Peyer's patch (tissue), 4 donors: ENCODE data around the gene PNPLA3. TPM values are rescaled to one million over a fixed set of nuclear protein-coding genes. Genes with fewer than 3 reads are reported as not detected.

Experiments used
- DNase-seq, 3 donors: peaks; one replicate each; pipeline ENCODE4 v3.0.0-alpha.2; 2017 to 2019
- H3K27ac ChIP-seq, 4 donors: fragments of 200-600 bp; sonication (generic); one replicate each; pipeline ENCODE4 v1.5.1; 2016 to 2019
- H3K27me3 ChIP-seq, 2 donors: fragments of 200-600 bp; sonication (generic); one replicate each; pipeline ENCODE4 v1.5.1; 2019
- H3K36me3 ChIP-seq, 3 donors: fragments of 200-600 bp; sonication (generic); one replicate each; pipeline ENCODE4 v1.5.1; 2016 to 2019
- H3K4me1 ChIP-seq, 4 donors: fragments of 200-600 bp; sonication (generic); one replicate each; pipeline ENCODE4 v1.5.1; 2016 to 2019
- H3K4me3 ChIP-seq, 4 donors: fragments of 200-600 bp; sonication (generic); 1 replicate in 3 of 4; 2 replicates in 1 of 4; pipeline ENCODE4 v1.5.1; 2016 to 2019; ENCODE audit warnings: mild to moderate bottlenecking in 1 of 4
- H3K9me3 ChIP-seq, 4 donors: fragments of 200-600 bp; sonication (generic); one replicate each; pipeline ENCODE4 v1.5.1; 2016 to 2019; ENCODE audit warnings: mild to moderate bottlenecking in 1 of 4
- POLR2A ChIP-seq, 2 donors: fragments of 450-650 bp; IDR thresholded peaks; one replicate each; pipeline ENCODE4 v1.5.1; 2017; ENCODE audit warnings: antibody characterized with exemption in 2 of 2, mild to moderate bottlenecking in 2 of 2, moderate library complexity in 2 of 2
- total RNA-seq, 4 donors: library from RNA; depleted of rRNA; stranded (reverse); fragments of >200 nt; gene quantifications; one replicate each; pipeline ENCODE4 v1.1.0, GENCODE V29; 2016
- TF ChIP-seq, protein P1 (sequence below), 6 experiments: fragments of 450-650 bp in 4 of 6; fragments of 200-600 bp in 2 of 6; sonication (generic) in 1 of 6; IDR thresholded peaks; one replicate each; pipeline ENCODE4 v1.5.1; 2017 to 2019; ENCODE audit warnings: antibody characterized with exemption in 6 of 6, mild to moderate bottlenecking in 3 of 6, moderate library complexity in 1 of 6

PNPLA3 gene
- total RNA-seq, 4 donors from 2014 or later = 0.80 to 6.6 (median 2.5) TPM

DNA sequence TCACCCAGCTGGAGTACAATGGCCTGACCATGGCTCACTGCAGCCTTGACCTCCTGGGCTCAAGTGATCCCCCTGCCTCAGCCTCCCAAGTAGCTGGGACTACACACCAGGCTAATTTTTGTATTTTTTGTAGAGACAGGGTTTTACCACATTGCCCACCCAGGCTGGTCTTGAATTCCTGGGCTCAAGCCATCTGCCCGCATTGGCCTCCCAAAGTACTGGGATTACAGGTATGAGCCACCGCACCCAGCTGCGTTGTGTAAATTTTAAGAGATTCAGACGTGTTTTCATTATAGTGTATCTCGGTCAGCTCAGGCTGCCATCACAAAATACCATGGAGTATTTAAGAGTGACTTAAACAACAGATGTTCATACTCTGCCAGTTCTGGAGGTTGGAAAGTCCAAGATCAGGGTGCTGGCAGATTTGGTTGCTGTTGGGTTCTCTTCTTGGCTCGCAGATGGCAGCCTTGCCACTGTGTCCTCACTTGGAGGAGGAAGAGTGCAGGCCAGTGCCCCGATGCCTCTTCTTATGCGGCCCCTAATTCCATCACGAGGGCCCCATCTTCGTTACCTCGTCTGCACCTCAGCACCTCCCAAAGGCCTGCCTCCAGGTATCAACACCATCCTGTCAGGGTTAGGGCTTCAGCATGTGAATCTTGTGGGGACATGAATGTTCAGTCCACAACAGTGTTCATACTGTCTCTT lies 67.9 kb downstream of the PNPLA3 start:
- H3K27me3 ChIP-seq = no peaks in the 10 kb centered on the region
- no peak for TF ChIP-seq POLR2A (IDR thresholded peaks at IDR 0.05)
- TF ChIP-seq, protein P1, sequence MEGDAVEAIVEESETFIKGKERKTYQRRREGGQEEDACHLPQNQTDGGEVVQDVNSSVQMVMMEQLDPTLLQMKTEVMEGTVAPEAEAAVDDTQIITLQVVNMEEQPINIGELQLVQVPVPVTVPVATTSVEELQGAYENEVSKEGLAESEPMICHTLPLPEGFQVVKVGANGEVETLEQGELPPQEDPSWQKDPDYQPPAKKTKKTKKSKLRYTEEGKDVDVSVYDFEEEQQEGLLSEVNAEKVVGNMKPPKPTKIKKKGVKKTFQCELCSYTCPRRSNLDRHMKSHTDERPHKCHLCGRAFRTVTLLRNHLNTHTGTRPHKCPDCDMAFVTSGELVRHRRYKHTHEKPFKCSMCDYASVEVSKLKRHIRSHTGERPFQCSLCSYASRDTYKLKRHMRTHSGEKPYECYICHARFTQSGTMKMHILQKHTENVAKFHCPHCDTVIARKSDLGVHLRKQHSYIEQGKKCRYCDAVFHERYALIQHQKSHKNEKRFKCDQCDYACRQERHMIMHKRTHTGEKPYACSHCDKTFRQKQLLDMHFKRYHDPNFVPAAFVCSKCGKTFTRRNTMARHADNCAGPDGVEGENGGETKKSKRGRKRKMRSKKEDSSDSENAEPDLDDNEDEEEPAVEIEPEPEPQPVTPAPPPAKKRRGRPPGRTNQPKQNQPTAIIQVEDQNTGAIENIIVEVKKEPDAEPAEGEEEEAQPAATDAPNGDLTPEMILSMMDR (IDR thresholded peaks at IDR 0.05) = no peak
- peaks cover 0 to 87% (median 0%) of the 10 kb centered on the region in 3 donors for H3K36me3 ChIP-seq
- no peak overlapping the region for H3K4me3 ChIP-seq
- H3K27ac ChIP-seq = no peak overlapping the region
- DNase-seq = no peak
- H3K4me1 ChIP-seq = peaks cover 0 to 4% (median 0%) of the 10 kb centered on the region in 4 donors
- H3K9me3 ChIP-seq = no peaks in the 10 kb centered on the region

DNA sequence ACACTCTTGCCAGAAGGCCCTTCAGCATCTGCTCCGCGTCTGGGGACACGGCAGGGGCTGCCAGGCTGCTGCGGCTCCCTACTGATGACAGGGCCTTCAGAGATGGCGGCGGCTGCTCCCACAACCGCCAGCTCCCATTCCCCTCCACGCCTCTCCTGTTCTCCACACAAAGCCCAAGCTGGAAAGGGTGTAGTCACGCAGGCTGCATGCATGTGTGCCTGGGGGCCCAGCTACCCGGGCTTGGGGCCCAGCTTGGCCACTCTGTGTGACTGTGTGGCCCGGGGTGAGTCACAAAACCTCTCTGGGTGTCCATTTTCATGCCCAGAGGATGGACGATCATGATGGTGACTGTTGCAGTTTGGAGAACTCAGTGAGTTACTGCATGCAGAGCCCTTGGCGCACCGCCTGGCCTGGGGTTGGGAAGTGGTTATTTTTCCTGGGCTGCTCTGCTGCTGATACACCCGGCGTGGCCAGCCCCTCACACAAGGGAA lies 68.8 kb downstream of the PNPLA3 start:
- H3K4me1 ChIP-seq = peaks cover 0 to 4% (median 0%) of the 10 kb centered on the region in 4 donors
- H3K27ac ChIP-seq = no peak overlapping the region
- no peak for TF ChIP-seq POLR2A (IDR thresholded peaks at IDR 0.05)
- TF ChIP-seq, protein P1 (IDR thresholded peaks at IDR 0.05) = no peak
- H3K27me3 ChIP-seq = no peaks in the 10 kb centered on the region
- DNase-seq = no peak
- no peaks in the 10 kb centered on the region for H3K9me3 ChIP-seq
- peaks cover 0 to 88% (median 0%) of the 10 kb centered on the region in 3 donors for H3K36me3 ChIP-seq
- no peak overlapping the region for H3K4me3 ChIP-seq

DNA sequence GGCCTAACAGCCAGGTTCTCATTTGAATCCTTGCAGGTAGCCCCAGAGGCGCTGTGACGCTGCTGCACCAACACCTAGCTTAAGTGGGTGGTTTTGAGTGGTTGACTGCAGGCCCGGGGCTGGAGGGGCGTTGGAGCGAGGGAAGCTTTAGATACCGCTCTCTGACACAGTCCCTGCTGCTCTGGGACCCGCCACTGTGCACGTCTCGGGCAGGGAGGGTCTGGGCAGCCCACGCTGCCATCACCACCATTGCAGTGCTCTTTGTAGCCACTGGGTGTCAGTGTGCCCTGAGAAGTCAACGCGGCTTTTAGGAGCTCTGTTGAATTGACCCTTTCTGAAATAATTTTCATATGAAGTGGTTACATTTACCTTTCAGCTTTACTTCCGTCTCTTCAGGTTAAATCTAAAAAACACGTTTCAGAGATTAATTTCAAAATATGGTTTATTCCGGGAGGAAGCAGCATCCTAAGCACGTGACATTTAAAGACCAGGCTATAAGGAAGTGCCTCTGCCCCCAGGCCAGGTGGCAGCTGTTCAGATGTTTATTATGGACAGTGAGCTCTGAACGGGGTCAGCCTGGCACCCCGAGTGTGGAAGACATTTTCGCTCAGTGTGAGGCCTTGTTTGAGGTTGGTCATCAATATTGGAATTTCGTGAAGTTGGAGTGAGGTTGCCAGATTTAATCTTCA lies 69.6 kb downstream of the PNPLA3 start:
- H3K4me1 ChIP-seq = peaks cover 0 to 4% (median 0%) of the 10 kb centered on the region in 4 donors
- H3K4me3 ChIP-seq = no peak overlapping the region
- peaks cover 0 to 89% (median 0%) of the 10 kb centered on the region in 3 donors for H3K36me3 ChIP-seq
- no peaks in the 10 kb centered on the region for H3K27me3 ChIP-seq
- TF ChIP-seq, protein P1 (IDR thresholded peaks at IDR 0.05) = peak; percentile 80 to 92 (median 85)
- no peak for TF ChIP-seq POLR2A (IDR thresholded peaks at IDR 0.05)
- H3K9me3 ChIP-seq = no peaks in the 10 kb centered on the region
- peak; percentile 30 to 76 (median 58) for DNase-seq
- no peak overlapping the region for H3K27ac ChIP-seq

DNA sequence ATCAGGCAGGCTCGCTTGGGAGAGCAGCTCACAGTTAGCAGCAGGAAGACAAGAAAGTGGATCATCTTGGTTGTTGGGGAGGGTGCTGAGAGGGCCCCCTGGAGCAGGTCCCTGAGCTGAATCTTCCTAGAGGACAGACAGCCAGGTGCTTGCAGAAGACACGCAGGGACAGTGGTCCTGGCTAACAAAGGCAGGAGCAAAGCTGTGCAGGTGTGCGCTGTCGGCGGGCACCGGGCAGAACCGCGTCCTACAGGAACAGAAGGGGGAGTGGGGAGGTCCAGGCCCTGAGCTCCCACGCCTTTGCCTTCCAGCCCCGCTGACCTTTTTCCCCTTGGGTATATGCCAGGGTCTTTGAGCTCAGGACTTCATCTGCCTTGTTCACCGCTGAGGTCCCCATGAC lies 70.4 kb downstream of the PNPLA3 start:
- DNase-seq = peak in 1 of 3 donors; percentile 40
- Histone ChIP-seq H3K27me3 (no peaks in the 10 kb centered on the region), H3K27ac (no peak overlapping the region), H3K4me3 (no peak overlapping the region), H3K36me3 (peaks cover 0 to 89% (median 0%) of the 10 kb centered on the region in 3 donors), H3K4me1 (peaks cover 0 to 4% (median 0%) of the 10 kb centered on the region in 4 donors), H3K9me3 (no peaks in the 10 kb centered on the region)
- TF ChIP-seq POLR2A (IDR thresholded peaks at IDR 0.05) = no peak
- TF ChIP-seq, protein P1 (IDR thresholded peaks at IDR 0.05) = no peak

DNA sequence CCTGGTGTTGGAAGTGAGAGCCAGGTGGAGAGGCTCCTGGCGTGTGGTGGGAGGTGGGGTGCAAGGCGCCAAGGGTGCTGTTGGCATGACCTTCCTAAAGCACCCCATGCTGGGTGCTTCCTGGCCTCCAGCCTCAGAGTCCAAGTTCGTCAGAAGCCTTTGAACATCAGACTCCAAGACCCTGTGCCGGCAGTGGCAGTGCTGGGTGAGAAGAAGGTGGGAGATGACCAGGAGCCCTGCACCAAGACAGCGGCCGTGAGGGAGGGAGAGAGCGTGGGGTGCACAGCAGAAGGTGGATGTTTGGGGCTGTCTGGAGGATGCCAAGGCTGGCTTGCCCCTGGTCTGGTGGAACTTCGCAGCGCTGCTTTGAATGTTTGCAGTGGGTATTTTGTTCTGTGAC lies 70.8 kb downstream of the PNPLA3 start:
- TF ChIP-seq POLR2A (IDR thresholded peaks at IDR 0.05) = no peak
- Histone ChIP-seq H3K27me3 (no peaks in the 10 kb centered on the region), H3K36me3 (peaks cover 0 to 86% (median 0%) of the 10 kb centered on the region in 3 donors), H3K4me1 (peaks cover 0 to 4% (median 0%) of the 10 kb centered on the region in 4 donors), H3K4me3 (no peak overlapping the region), H3K27ac (no peak overlapping the region), H3K9me3 (no peaks in the 10 kb centered on the region)
- DNase-seq = peak in 1 of 3 donors; percentile 26
